HFF-Myc (cell line): ENCODE measurements around the gene CHN2.

Source experiments
- DNase-seq: peaks from one replicate; pipeline ENCODE4 v3.0.0-alpha.2; 2011; ENCODE audit warnings: low read depth; ENCODE audit errors: extremely low read depth
- H3K4me3 ChIP-seq: replicated peaks from 2 replicates; pipeline ENCODE4 v1.5.1; 2011; ENCODE audit warnings: low read depth, mild to moderate bottlenecking, control low read depth, low read length
- TF ChIP-seq, protein P1 (sequence below): IDR thresholded peaks from 2 replicates; pipeline ENCODE4 v1.5.1; 2012; ENCODE audit warnings: mild to moderate bottlenecking, low read depth, low read length, control low read depth; ENCODE audit errors: missing control alignments

The CHN2 gene

DNA sequence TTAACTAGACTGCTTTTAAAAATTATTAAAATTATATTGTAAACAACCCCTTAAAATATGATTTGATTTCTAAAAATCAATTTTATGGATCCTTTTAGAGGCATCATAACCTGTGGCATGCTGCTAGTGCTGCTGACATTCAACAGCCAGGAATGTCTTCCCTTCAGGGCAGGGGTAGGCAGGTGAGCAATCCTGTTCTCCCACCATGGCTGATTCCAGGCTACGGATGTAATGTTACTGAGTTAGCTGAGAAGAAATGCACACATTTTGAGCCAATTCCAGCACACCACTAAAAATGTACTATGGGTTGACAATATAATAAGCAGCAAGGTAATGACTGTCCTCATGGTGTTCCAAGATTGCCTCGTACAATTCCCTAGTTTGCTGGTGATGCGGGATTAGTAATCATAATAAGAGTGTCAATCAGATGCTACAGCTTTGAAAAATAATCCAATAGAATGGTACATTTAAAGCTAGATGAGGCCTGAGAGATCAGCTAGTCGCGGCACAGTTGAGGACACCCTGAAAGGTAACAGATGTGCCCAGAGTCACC, 260.4 kb downstream of the CHN2 start:
- DNase-seq, result no peak
- H3K4me3 ChIP-seq, result no peak overlapping the region
- TF ChIP-seq, protein P1, sequence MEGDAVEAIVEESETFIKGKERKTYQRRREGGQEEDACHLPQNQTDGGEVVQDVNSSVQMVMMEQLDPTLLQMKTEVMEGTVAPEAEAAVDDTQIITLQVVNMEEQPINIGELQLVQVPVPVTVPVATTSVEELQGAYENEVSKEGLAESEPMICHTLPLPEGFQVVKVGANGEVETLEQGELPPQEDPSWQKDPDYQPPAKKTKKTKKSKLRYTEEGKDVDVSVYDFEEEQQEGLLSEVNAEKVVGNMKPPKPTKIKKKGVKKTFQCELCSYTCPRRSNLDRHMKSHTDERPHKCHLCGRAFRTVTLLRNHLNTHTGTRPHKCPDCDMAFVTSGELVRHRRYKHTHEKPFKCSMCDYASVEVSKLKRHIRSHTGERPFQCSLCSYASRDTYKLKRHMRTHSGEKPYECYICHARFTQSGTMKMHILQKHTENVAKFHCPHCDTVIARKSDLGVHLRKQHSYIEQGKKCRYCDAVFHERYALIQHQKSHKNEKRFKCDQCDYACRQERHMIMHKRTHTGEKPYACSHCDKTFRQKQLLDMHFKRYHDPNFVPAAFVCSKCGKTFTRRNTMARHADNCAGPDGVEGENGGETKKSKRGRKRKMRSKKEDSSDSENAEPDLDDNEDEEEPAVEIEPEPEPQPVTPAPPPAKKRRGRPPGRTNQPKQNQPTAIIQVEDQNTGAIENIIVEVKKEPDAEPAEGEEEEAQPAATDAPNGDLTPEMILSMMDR, result no peak

DNA sequence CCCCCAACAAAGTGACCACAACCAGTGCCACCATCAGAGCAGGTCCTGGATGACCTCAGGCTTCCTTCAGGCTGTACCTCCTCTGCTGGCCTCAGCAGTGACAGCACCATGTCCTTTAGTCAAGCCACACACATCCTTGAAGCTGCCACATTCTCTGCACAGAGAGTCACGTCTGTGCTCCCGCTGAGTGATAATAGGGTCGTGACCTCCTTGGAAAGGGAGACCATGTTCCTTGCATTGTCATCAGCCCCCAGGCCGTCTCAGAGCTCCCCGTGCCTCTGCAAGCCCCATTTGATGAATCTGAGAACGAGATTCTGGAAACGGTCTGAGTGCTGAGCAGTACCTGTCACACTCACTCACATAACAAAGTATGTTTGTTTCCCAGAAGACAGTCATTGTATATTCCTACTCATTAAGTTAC, 262.6 kb downstream of the CHN2 start:
- TF ChIP-seq, protein P1, result no peak
- H3K4me3 ChIP-seq, result no peak overlapping the region
- no peak for DNase-seq

DNA sequence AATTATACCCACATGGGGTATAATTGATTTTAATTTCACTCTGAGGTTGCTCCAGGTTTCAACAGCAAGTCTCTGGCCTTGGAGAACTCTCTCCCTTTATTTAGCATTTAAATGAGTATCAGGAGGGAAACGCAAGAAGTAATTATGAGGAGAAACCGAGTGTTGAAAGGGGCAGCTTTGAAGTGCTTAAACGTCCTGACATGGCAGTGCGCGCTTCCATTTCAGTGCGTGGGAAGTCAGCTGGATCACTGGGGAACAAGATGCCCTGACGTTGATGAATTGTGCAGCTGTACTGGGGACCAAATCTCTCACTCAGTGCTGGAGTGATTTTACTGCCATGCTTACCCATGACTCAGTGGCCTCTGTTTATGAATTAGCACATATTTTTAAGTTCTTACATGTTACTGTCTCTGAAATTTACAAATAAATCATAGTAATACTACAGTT, 263.0 kb downstream of the CHN2 start:
- TF ChIP-seq, protein P1, result no peak
- no peak overlapping the region for H3K4me3 ChIP-seq
- no peak for DNase-seq

DNA sequence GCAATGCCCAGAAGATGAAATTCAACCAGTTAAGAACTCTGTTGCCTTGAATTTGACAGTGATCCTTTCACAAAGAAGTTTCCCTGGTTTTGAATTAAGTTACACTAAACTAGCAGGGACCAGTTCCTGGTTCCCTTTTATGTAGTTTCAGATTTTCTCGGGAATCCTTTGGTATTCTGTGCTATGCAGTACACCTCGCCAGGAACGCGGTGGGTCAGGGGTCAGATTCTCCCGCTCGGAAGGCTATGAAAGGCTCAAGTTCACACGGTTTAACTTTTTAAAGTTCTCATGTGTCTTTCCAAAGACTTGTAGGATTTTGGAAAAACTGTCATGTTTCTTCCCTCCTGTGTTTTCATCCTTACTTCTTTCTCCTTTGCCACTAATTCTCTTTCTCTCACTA, 264.4 kb downstream of the CHN2 start:
- H3K4me3 ChIP-seq, result no peak overlapping the region
- TF ChIP-seq, protein P1, result no peak
- no peak for DNase-seq

DNA sequence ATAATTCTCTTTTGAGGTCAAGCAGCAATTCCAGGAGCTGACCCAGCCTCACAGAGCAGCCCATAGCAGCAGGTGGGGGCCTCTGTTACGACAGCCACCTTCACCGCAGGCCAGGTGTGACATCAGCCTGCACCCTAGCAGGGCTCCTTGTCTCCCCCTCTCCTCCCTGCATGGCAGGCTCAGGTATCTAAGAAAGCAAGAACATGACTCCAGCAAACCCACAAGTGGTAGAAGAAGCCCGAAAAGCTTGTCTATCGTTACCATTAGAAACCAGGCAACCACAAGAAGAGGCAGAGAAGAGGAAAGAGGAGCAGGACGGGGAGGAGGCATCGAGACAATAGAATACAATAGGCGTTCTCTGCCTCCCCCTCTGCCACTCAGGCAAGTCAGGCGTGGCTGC, 265.0 kb downstream of the CHN2 start:
- H3K4me3 ChIP-seq, result no peak overlapping the region
- DNase-seq, result no peak
- TF ChIP-seq, protein P1, result no peak

DNA sequence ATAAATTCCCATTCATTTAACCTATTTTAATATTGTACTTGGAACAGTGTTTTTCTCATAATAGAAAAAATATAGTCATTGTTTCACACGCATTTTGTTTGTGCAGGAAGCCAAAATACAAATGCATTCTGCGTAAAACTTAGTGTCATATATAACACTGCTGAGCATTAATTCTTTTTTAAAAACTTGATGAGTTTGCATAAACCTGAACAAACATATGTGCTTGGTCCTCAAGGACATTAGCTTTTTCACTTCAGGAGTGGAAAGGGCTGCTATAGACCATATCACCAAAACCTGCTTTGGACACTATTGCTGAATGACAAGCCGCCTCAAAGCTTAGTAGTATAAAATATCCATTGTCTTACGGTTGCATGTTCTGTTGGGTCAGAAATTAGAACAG, 267.4 kb downstream of the CHN2 start:
- H3K4me3 ChIP-seq, result no peak overlapping the region
- DNase-seq, result no peak
- TF ChIP-seq, protein P1, result no peak

DNA sequence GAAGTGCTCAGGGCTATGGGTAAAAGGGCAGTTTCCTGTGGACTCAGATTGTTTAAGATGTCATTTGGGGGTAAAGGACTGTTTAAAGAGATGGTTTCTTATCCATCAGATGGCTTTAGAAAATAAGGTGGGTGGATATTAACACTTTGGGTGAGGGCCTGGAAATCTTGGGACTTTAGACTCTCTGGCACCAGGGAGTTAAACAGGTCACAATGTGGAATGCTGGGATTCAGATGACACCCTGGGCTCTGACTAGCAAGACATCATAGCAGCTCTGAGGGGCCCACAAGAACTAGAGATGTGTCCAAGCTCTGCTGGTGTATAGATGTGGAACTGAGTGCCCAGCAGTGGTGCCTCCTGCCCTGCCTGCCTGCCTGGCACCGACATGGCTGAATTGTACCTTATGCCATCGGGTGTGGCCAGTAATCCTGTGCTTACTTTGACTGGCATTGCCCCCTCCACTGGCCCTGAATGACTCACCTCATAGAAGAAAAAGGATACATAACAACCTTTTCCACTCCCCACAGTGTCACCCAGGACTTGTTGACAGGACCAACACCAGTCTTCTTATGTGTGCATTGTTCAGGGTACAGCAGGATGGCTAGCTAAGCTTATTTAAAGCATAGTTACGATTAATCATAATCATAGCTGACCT, 269.1 kb downstream of the CHN2 start:
- H3K4me3 ChIP-seq, result no peak overlapping the region
- no peak for DNase-seq
- TF ChIP-seq, protein P1, result no peak
